Activated naive CD8-positive, alpha-beta T cell treated with anti-CD3 and anti-CD28 coated beads, Interleukin-2, amount 50 U/mL, for 16 hours (primary cell): Measurements from ENCODE around the gene PLAGL2.
A peak's percentile ranks its signal among the peaks of the same experiment; 100 is the strongest.
"Not testable (repeated sequence)": the region's sequence is repeated elsewhere in the genome, so short reads cannot be mapped to it uniquely, and the experiment has no call there.

ENCODE experiments used
- DNase-seq: peaks from one replicate; pipeline ENCODE4 v3.0.0-alpha.2; 2020; ENCODE audit warnings: low read depth, low spot score

The PLAGL2 gene, protein sequence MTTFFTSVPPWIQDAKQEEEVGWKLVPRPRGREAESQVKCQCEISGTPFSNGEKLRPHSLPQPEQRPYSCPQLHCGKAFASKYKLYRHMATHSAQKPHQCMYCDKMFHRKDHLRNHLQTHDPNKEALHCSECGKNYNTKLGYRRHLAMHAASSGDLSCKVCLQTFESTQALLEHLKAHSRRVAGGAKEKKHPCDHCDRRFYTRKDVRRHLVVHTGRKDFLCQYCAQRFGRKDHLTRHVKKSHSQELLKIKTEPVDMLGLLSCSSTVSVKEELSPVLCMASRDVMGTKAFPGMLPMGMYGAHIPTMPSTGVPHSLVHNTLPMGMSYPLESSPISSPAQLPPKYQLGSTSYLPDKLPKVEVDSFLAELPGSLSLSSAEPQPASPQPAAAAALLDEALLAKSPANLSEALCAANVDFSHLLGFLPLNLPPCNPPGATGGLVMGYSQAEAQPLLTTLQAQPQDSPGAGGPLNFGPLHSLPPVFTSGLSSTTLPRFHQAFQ

DNA sequence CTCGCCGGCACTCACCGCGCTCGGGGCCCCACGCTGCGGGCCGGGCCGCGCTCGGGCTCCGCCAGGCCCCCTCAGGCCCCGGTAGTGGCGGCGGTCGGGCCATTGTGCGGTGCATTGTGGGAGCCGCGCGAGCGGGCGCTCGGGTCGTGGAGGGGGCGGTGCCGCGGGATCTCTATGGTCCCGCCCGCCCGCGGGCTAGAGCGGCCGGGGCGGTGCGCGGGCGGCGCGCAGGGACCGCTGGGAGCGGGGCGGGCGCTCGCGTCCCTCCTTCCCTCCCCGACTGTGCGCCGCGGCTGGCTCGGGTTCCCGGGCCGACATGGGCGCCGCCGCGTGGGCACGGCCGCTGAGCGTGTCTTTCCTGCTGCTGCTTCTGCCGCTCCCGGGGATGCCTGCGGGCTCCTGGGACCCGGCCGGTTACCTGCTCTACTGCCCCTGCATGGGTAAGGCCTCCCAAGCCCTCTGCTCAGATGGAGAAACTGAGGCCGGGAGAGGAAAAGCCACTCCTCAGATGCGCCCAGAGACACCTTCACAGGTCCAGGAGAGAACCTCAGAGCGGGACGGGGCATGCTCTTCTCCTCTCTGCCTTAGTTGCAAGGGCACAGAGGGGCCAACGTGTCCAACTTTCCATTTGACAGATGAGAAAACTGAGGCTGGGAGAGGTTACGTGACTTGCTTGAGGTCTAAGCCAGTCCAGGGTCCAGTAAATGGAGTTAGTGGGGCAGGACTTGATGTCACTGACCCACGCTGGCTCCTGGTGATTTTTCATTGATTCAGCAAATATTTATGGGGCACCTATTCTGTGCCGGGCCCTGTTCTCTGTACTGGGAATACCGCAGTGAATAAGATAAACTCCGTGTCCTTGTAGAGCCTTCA is at the start of gene PLAGL2, which contains the start of gene POFUT1:
PLAGL2 (minus strand) TSS at position 118 of the 873 bp plus-strand sequence. CDS start 5,565 bp downstream, outside the sequence.
POFUT1 (plus strand) TSS at position 255 of the 873 bp plus-strand sequence; CDS start at position 317, 62 bp downstream.
- DNase-seq = peak; percentile 73

DNA sequence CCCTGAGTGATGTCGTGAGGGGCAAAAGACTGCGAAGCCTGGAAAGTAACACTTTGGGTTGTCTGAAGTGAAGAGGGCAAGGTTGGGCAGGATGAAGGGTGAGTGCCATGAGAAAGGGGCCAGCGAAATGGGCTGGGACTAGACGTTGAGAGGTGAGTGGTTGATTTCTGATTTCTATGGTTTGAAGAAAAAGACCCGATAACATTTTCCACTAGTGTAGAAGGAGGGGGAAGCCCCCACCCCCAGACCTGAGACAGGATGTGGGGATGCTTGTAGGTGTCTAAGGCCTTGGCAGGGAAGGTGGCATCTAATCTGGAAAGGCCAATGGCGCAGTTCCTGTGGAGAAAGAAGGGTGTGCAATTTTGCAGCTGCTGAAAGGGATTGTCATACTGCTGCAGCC is 44.6 kb upstream of the PLAGL2 start:
- peak; percentile 80 for DNase-seq

DNA sequence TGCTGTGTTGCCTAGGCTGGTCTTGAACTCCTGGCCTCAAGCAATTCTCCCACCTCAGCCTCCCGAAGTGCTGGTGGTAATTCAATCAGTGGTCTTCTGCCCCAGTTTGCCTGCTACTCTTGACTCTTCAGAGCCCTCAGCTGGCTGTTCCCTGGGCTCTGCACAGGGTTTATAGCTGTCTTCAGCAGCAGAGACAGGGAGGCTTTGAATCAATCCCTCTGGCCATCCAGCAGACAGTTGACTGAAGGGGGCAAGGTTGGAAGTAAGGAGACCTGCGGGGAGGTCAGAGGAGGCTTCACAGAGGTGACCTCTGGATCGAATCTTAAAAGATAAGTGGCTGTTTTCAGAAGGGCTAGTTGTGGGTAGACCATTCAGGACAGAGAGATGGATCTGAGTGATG is 43.9 kb upstream of the PLAGL2 start:
- DNase-seq = no peak

DNA sequence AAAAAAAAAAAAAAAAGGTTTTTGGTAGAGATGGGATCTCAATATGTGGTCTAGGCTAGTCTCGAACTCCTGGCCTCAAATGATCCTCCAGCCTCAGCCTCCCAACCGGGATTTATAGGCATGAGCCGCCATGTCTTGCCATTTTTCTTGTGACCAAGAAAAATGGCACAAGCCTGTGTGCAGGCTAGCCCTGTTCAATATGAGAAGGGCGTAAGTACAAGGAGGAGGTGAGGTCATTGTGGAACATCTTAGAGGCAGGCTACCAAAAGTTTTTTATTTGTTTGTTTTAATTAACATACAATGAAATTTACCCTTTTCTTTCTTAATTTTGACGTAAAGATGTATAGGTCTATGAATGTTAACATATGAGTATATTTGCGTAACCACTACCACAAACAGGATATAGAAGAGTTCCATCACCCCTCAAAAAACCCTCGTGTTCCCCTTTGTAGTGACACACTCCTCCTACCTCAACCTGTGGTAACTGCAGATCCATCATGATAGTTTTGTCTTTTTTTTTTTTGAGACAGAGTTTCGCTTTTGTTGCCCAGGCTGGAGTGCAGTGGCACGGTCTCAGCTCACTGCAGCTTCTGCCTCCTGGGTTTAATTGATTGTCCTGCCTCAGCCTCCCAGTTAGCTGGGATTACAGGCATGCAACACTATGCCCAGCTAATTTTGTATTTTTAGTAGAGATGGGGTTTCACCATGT is 41.6 kb upstream of the PLAGL2 start:
- no peak for DNase-seq

DNA sequence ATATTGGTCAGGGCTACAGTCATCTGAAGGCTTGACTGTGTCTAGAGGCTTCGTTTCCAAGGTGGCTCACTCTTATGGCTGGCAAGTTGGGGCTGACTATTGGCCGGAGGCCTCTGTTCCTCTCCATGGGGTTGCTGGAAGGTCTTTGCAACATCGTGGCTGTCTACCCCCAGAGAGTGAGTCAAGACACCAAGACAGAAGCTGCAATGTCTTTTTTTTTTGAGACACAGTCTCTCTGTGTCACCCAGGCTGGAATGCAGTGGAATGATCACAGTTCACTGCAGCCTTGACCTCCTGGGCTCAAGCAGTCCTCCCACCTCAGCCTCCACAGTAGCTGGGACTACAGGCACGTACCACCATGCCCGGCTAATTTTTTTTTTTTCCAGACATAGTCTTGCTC is 40.5 kb upstream of the PLAGL2 start:
- no peak for DNase-seq

DNA sequence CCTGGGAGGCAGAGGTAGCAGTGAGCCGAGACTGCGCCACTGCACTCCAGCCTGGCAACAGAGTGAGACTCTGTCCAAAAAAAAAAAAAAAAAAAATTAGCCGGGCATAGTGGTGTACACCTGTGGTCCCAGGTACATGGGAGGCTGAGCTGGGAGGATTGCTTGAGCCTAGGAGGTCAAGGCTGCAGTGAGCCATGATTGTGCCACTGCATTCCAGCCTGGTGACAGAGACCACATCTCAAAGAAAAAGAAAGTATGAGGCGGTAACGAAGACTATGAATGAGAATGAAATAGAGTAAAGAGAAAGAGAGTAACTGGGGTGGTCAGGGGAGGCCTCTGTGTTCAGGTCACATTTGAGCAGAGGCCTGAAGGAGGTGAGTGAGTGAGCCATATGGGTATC is 38.7 kb upstream of the PLAGL2 start:
- not testable (repeated sequence) for DNase-seq

DNA sequence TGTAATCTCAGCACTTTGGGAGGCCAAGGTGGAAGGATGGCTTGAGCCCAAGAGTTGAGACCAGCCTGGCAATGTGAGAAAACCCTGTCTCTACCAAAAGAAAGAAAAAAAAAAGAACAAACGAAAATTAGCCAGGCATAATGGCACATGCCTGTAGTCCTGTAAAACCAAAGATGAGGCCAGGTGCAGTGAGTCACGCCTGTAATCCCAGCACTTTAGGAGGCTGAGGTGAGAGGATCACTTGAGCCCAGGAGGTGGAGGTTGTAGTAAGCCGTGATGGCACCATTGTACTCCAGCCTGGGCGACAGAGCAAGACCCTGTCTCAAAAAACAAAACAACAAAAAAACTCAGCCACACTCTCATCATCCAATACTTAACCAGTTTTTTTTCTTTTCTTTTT is 37.4 kb upstream of the PLAGL2 start:
- DNase-seq = no peak

DNA sequence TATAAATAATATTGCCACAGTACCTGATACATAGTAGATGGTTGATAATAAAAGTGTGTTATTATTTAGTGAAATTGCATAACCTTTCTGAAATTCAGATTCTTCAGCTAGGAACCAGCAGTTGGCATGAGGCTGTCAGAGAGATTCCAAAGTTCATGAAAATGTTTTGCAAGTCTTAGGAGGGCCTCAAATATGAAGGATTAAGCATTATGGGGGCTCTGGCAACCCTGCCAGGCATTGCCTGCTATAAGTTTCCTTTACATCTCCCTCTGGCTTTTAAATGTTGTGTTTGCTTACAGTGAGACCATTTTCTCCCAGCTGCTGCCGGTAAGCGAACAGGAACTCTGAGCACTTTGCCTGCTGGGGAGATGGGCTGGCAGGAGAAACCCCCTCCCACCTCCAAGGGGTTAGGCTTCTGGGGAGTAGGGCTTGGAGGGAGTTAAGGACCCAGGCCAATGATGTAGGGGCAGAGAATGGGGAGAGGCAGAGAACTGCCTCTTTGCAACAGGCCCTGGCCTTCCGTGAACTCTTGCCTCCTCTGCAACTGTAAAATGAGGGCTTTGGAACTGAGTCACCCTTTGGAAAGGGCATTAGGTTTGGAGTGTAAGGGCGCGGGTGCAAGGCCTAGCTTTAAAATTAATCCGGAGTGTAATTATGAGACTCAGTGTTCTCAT is 36.7 kb upstream of the PLAGL2 start:
- DNase-seq = no peak

DNA sequence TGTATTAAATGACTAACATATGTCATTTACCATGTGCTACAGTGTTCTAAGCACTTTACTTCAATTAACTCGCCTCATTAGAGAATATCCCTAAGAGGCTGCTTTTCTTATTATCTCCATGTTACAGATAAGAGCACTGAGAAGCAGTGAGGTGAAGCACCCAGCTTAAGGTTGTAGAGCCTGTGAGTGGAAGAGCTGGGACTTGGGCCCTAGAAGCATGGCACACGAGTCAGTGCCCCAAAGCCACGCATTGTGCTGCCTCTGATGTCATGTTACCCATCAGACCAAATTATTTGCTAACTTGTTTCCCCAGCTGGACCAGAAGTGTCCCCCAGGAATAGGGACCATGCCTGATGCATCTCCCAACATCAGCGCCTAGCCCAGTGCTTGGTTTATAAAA is 34.3 kb upstream of the PLAGL2 start:
- no peak for DNase-seq

DNA sequence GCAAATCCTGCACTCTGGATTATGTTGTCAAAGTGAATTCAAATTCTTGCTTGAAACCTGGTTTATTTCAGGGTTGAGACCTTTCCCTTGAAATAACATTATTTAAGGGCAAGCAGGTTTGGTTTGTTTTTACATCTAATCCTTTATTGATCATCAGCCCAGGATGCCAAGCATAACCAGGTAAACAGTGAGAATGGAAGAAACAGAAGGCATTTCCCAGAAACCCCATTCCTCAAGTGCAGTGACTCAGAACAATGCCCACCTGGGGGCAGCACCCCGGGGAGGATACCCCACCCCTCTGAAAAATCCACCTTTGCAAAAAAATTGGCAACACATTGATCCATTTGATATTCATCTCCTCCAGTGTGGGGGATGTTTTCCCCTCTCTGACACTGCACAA is 32.7 kb upstream of the PLAGL2 start:
- no peak for DNase-seq

DNA sequence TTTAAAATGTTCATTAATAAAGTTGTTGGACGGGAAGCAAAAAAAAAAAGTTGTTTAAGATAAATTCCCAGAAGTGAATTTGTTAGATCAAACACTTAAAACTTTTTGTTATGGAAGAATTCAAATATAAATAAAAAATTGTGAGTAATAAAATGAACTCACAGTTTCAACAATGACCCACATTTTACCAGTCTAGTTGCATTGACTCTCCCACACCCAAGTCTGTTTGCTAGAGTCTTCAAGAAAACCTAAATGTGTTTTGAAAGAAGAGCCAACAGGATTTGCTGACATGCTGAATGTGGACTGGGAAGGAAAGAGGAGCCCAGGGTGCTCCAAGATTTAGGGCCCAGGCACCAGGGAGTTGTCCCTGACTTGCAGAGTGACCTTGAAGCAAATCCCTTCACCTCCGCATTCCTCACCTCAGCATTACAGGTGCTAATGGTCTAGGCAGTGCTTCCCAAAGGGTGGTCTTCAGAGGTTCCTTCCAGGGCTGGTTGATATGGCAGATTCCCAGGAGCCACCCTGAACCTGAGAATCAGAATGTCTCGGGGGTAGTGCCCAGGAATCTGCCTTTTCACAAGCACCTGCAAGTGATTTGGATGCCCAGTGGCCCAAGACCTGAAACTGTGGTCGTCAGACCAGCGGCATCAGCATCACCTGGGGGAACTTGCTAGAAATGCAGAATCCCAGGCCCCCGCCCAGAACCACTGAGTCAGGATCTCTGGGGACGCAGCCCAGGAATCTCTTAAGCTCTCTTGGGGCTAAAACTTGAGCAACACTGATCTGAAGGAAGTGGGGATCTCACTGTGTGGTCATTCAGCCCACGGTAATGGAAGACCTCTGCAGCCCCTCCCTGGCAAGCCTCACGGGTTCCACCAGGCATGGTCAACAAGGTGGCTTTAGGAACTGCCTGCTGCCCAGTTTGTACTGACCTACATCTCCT is 31.2 kb upstream of the PLAGL2 start:
- no peak for DNase-seq

DNA sequence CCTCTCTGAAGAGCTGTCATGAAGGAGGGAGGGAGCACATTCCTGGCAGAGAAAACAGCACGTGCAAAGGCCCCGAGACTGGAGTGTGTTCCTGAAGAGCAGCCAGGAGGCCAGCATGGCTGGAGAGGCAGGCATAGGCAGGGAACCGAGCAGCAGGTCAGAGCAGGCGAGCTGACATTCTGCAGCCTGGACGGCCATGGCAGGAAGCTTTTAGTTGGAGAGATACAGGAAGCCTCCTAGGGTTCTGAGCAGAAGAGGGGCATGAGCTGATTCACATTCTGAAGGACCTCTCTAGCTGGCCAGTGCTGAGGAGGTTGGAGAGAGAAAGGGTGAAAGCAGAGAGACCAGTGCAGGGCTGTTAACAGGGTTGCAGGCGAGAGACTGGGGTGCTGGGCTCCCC is 29.9 kb upstream of the PLAGL2 start:
- no peak for DNase-seq

DNA sequence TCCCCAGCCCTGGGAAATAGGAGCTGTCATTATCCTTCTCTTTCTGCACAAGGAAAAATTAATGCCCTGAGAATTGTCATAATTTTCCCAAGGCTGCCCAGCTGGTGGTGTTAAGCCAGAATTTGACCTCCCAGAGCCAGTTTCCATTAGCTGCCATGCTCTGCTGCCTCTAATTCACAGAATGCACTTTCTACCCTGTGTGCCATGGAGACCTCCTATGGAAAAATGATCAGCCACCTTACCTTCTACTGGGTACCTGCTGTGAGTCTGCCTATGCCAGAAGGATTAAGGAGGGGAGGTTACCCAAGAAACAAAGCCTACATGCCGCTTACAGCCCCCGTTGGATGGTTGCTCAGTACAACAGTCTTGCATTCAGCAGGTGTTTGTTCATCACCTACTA is 29.3 kb upstream of the PLAGL2 start:
- DNase-seq = no peak

DNA sequence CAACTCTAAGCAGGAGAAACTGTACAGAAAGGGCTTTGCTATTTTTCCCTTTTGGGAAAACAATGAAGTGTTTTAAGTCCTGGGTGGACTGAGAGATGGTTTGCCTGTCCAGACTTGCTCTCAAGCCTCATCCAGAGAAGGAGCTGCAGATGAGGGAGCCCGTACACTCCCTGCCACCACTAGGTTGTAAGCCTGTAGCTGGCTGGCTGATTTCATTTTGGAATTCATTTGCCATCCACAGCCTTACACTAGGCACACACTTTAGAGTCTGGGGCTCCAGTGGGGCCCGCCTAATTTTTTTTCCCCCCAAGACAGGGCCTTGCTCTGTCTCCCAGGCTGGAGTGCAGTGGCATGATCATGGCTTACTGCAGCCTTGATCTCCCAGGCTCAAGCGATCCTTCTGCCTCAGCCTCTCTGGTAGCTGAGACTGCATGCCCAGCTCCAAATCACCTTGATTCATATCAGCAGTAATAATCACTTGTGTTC is 28.5 kb upstream of the PLAGL2 start:
- no peak for DNase-seq

DNA sequence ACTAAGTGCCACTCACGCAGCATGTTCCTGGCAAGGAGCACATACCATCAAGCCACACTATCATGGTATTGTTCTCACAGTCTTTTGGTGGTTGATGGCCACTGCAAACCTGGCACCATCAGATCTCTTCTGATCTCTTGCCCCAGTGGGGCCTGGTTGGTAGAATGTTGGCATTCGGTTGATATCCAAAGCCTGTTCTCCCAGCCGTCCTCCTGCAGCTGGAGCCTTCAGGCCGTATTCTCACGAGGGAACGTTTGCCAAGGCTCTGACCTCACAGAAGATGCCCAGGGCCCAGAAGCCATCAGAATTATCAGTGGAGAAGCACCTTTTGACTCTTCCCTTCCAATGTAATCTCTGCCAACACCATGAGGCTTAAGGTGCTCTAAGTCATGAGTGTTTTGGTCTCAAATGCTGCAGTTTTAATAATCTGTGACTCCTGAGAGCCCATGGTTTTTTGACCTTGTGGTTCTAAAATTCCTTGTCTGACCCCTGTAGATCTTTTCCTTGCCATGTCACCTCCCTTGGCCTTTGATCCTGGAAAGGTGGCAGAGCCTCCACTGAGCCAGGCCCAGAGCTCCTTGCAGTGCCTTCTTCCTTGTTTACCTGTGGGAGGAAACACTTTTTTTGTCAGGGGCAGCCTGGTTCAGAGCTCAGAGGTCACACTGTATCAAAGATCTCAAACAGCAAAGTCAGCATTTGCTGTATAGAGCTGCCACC is 27.9 kb upstream of the PLAGL2 start:
- DNase-seq = no peak

DNA sequence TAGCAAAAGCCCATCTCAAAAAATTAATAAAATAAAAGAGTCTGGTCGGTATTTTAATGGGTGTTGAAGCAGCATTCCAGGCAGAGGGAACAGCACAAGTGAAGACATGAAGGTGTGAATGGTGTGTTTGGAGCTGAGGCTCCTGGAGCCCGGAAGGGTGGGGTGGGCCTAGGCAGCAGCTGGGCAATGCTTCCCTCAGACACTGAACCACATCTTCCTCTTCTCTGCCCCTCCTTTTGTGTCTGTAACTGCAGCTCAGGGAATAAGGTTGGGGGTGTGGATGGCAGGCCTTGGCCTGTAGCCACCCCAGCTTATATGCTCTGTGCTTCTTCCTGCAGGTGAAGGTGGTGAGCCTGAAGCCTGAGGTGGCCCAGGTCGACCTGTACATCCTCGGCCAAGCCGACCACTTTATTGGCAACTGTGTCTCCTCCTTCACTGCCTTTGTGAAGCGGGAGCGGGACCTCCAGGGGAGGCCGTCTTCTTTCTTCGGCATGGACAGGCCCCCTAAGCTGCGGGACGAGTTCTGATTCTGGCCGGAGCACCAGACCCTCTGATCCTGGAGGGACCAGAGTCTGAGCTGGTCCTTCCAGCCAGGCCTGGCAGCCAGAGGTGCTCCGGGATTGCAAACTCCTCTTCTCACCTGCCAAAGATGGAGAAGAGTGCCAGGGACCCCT is 26.7 kb upstream of the PLAGL2 start:
- no peak for DNase-seq

DNA sequence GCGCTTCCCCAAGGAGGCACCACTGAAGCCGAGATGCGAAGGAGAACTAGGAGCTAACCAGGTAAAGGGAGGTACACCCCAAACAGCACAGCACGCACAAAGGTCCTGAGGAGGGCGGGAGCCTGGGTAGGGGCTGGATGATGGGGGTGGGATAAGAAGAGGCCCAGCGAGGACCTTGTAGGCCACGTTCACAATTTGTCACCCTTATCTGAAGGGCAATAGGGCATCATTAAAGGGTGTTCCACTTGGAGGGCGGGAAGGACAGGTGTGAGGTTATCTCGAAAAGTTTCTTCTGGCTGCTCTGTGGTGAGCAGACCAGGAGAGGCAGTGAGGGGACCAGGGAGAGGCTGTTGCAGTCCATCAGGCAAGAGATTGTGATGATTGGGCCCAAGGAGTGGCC is 25.7 kb upstream of the PLAGL2 start:
- DNase-seq = no peak

DNA sequence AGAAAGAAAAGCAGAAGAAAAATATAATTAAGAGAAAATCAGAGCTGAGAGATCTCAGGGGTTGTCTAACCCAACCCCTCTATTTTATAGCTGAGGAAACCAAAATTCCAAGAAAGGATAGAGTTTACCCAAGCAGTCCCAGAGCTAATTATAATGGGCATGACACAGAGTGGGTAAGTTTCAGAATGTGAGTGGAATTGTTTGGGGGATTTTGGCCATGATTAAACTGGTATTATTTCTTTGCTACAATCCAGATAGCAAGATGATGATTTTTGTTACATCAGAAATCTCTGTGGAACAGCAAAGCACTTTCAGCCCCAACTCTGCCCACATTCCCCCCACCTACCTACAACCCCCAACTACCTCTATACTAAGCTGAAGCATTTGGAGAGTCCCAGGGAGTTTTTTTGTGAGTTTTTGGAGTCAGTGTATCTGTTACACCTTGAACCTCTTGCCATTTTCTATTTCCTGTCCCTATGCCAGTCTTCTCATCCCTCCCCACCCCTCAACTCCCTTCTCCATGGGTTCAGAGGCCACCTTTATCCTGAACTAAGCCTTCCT is 24.9 kb upstream of the PLAGL2 start:
- no peak for DNase-seq
